ENCODE data around the gene R3HDM1.

Gene R3HDM1

DNA sequence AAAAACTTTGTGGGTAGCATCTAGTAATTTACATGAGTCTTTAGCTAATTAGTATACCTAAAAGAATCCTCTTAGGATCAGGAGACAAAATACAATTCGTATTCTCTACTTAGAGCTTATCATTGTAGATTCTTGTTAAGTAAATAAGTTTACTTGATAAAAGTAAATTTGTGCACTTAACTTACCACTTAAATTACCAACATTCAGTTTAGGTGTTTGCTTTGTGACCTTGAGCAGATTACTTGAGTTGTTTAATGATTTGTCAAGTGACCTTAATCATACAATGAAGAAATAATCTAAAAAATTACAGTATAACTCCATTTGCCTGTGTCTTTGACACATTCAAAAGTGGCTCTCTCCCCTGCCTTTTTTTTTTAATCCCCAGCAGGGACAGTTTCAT is 143.2 kb downstream of the R3HDM1 start:
- DNase-seq (ENCODE audit: low read depth), result no peak
- H3K4me3 ChIP-seq (replicated peaks; ENCODE audit: low read depth, low read length), result no peak overlapping the region
- TF ChIP-seq, protein P1, sequence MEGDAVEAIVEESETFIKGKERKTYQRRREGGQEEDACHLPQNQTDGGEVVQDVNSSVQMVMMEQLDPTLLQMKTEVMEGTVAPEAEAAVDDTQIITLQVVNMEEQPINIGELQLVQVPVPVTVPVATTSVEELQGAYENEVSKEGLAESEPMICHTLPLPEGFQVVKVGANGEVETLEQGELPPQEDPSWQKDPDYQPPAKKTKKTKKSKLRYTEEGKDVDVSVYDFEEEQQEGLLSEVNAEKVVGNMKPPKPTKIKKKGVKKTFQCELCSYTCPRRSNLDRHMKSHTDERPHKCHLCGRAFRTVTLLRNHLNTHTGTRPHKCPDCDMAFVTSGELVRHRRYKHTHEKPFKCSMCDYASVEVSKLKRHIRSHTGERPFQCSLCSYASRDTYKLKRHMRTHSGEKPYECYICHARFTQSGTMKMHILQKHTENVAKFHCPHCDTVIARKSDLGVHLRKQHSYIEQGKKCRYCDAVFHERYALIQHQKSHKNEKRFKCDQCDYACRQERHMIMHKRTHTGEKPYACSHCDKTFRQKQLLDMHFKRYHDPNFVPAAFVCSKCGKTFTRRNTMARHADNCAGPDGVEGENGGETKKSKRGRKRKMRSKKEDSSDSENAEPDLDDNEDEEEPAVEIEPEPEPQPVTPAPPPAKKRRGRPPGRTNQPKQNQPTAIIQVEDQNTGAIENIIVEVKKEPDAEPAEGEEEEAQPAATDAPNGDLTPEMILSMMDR (IDR thresholded peaks at IDR 0.05; ENCODE audit: low read length, missing control alignments), result no peak

DNA sequence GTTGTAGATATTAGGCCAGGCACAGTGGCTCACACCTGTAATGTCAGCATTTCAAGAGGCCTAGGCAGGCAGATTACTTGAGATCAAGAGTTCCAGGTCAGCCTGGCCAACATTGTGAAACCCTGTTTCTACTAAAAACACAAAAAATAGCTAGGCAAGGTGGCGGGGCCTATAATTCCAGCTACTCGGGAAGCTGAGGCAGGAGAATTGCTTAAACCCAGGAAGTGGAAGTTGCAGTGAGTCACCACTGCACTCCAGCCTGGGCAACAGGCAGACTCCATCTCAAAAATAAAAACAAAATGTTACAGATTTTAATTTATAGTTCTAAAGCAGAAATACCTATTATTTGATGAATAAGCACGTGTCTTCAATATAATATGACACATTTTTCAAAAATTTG is 144.7 kb downstream of the R3HDM1 start:
- TF ChIP-seq, protein P1 (IDR thresholded peaks at IDR 0.05; ENCODE audit: low read length, missing control alignments), result no peak

DNA sequence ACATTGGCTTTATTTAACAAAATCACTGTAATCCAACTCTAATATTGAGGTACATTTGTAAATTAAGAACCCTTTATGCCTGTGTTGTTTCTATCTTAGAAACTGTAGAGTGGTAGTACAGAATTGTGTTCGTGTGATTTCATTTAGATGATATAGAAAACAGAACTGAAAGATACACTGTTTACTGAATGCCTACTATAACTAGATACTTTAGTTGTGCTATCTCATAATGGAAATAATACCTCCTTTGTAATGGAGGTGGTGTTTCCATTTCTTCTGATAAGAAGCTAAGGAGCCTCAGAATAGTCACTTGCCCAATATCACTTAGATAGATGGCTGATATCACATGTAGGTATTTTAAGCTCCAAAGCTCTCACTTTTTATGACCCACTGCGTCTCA is 147.8 kb downstream of the R3HDM1 start:
- TF ChIP-seq, protein P1 (IDR thresholded peaks at IDR 0.05; ENCODE audit: low read length, missing control alignments), result no peak
- no peak overlapping the region for H3K4me3 ChIP-seq (replicated peaks; ENCODE audit: low read depth, low read length)
- DNase-seq (ENCODE audit: low read depth), result no peak

More for the DNA sequence above, 144.7 kb downstream of the R3HDM1 start:
- H3K4me3 ChIP-seq (replicated peaks; ENCODE audit: low read depth, low read length), result no peak overlapping the region
- DNase-seq (ENCODE audit: low read depth), result peak; percentile 41

DNA sequence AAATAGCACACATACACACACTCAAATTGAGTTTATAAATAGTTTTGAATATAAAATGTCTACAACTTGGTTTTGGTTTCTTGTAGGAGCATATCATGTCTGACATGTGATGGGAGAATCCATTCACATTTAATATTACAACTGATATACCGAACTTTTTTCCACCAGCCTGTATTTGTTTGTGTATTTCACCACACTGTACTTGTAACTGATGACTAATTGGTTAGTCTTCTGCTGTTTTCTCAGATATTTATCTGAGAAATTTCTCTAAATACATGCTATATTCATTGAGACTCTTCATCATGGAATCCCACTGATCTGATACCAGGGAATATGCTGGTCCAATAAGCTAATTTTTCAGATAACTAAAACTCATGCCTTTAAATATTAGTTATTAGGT is 154.1 kb downstream of the R3HDM1 start:
- H3K4me3 ChIP-seq (replicated peaks; ENCODE audit: low read depth, low read length), result no peak overlapping the region
- peak; percentile 51 for DNase-seq (ENCODE audit: low read depth)
- TF ChIP-seq, protein P1 (IDR thresholded peaks at IDR 0.05; ENCODE audit: low read length, missing control alignments), result no peak

DNA sequence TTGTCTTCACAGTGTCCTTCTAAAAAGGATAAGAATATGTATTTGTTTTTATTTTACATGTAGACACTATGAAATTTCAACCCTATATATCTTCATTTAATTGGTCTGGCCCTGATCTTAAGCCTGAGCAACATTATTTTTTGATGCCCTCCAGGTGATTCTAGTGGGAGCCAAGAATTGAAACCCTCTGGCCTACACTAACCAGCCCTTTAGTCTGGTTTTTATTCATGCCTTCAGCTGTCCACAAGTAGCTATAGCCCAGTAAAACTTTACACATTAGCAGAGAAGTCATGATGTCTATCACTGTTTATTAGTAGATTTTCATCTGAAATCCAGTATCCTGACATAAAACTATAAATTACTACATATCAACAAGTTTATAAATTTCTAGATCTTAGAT is 157.7 kb downstream of the R3HDM1 start:
- TF ChIP-seq, protein P1 (IDR thresholded peaks at IDR 0.05; ENCODE audit: low read length, missing control alignments), result no peak
- no peak for DNase-seq (ENCODE audit: low read depth)

DNA sequence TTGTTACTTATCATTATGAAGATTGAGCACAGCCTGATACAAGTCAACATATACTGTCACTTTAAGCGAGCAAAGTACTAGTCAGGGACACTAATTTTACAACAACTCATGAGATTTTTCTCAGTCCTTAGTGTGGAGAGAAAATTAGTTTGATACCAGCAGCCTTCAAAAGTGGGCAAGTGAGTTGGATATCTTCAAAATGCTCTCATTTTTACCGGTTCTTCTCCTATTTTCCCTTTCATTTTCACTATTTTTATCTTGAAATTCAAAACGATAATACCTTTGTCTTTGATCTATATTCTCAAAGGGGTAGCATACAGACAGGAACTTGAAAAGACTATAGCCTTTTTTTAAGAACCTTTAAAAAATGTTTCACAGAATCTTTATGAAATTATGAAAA is 158.4 kb downstream of the R3HDM1 start:
- H3K4me3 ChIP-seq (replicated peaks; ENCODE audit: low read depth, low read length), result no peak overlapping the region
- no peak for DNase-seq (ENCODE audit: low read depth)
- TF ChIP-seq, protein P1 (IDR thresholded peaks at IDR 0.05; ENCODE audit: low read length, missing control alignments), result no peak

More for the DNA sequence above, 157.7 kb downstream of the R3HDM1 start:
- H3K4me3 ChIP-seq (replicated peaks; ENCODE audit: low read depth, low read length), result no peak overlapping the region

DNA sequence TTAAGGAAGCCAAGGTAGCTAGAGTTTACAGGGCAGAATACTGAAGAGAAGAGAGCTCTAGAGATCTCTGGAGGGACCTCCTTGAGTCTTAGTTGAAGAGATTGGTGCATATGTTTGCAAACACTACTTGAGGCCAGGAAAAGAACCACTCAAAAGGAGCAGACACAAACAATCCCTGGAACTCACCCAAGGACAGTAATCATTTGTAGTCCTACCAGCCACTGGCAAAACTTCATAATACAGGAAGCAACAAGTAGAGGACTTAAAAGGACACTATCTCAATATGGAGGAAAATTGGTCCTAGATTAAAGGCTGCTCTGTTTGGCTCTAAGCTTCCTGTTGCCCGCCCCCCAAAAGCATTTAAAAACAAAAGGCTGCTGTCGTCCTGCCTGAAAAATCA is 163.4 kb downstream of the R3HDM1 start:
- no peak overlapping the region for H3K4me3 ChIP-seq (replicated peaks; ENCODE audit: low read depth, low read length)
- TF ChIP-seq, protein P1 (IDR thresholded peaks at IDR 0.05; ENCODE audit: low read length, missing control alignments), result no peak
- peak; percentile 65 for DNase-seq (ENCODE audit: low read depth)
